Panc1 (cell line): Measurements from ENCODE around the gene IL21R. TPM values are rescaled to one million over a fixed set of nuclear protein-coding genes. Genes with fewer than 3 reads are reported as not detected.

Source experiments
- ATAC-seq: fragments of 200-7000 bp; cut with Tn5 transposase; 2 replicates; pipeline ENCODE4 v1.9.1; 2020; ENCODE audit warnings: mild to moderate bottlenecking, moderate library complexity
- BruUV-seq: library from RNA; stranded (reverse); fragments of 400-500 nt; replicated peaks from 2 replicates; lab custom pipeline; 2021; lab: Mats Ljungman, UMichigan
- CTCF ChIA-PET: fragments of 300-600 bp; sonication (Branson Sonifier 250); formaldehyde crosslinking; loops from one replicate; lab custom pipeline; 2022; ENCODE audit warnings: antibody characterized with exemption; lab: Charles Lee
- POLR2A ChIA-PET: fragments of 300-600 bp; sonication (Branson Sonifier 250); formaldehyde crosslinking; loops from one replicate; lab custom pipeline; 2022; ENCODE audit warnings: antibody characterized with exemption; lab: Charles Lee
- DNase-seq: peaks from one replicate; pipeline ENCODE4 v3.0.0-alpha.2; 2010; ENCODE audit warnings: low read depth, low spot score
- H3K27ac ChIP-seq: 2 replicates; pipeline ENCODE4 v1.5.1; 2011; ENCODE audit warnings: mild to moderate bottlenecking, low read length, inconsistent platforms
- H3K27me3 ChIP-seq: fragments of 200-500 bp; sonication (Bioruptor generic); 2 replicates; pipeline ENCODE4 v1.6.0; 2014; ENCODE audit warnings: low read length, inconsistent platforms; ENCODE audit not compliant: control insufficient read depth, insufficient read depth
- H3K36me3 ChIP-seq: fragments of 200-500 bp; sonication (Bioruptor generic); 2 replicates; pipeline ENCODE4 v1.5.1; 2014; ENCODE audit warnings: inconsistent platforms, mild to moderate bottlenecking, low read length, moderate library complexity; ENCODE audit not compliant: control insufficient read depth, insufficient read depth
- H3K4me1 ChIP-seq: 2 replicates; pipeline ENCODE4 v1.5.1; 2011; ENCODE audit warnings: inconsistent platforms, mild to moderate bottlenecking, low read length, moderate library complexity; ENCODE audit not compliant: control insufficient read depth, insufficient read depth
- H3K4me3 ChIP-seq, 2 experiments: 2 replicates each; pipeline ENCODE4 v1.5.1; 2011 to 2012; ENCODE audit warnings: low read depth in 2 of 2, low read length in 2 of 2, mild to moderate bottlenecking in 2 of 2, inconsistent platforms in 1 of 2, moderate library complexity in 1 of 2
- H3K9me3 ChIP-seq: fragments of 200-500 bp; sonication (Bioruptor generic); 2 replicates; pipeline ENCODE4 v1.5.1; 2014; ENCODE audit warnings: low read depth, mild to moderate bottlenecking, inconsistent platforms, low read length, moderate library complexity; ENCODE audit not compliant: control insufficient read depth, insufficient read depth
- CTCF ChIP-seq: fragments of 450-650 bp; IDR thresholded peaks from 2 replicates; pipeline ENCODE4 v1.5.1; 2017; ENCODE audit warnings: mild to moderate bottlenecking
- POLR2AphosphoS5 ChIP-seq: IDR thresholded peaks from 2 replicates; pipeline ENCODE4 v1.6.1; 2012; ENCODE audit warnings: mild to moderate bottlenecking, low read depth, low read length, moderate library complexity
- REST ChIP-seq, 2 experiments: IDR thresholded peaks; 2 replicates each; pipeline ENCODE4 v1.6.1; 2011 to 2012; ENCODE audit warnings: low read depth in 2 of 2, control low read depth in 1 of 2, low read length in 1 of 2, mild to moderate bottlenecking in 1 of 2, moderate library complexity in 1 of 2; ENCODE audit not compliant: insufficient read depth in 1 of 2
- SIN3A ChIP-seq: IDR thresholded peaks from 2 replicates; pipeline ENCODE4 v1.6.1; 2012; ENCODE audit warnings: low read depth, mild to moderate bottlenecking, low read length, moderate library complexity, borderline replicate concordance; ENCODE audit not compliant: insufficient read depth
- TCF7L2 ChIP-seq: IDR thresholded peaks from 2 replicates; pipeline ENCODE4 v1.6.1; 2011; ENCODE audit warnings: mild to moderate bottlenecking, low read depth, low read length, inconsistent platforms
- in situ Hi-C: cut with HindIII; loops from 2 replicates; pipeline ENCODE4 v1.10.0; 2016; ENCODE audit warnings: low sequenced_read_pairs, low pct_unique_long_range_greater_than_20kb
- intact Hi-C: fragments of 100-400 bp; cut with micrococcal nuclease; formaldehyde crosslinking; loops from one replicate; pipeline ENCODE4 v1.10.0; 2022; ENCODE audit not compliant: unreplicated experiment
- total RNA-seq: library from RNA; stranded (reverse); gene quantifications from one replicate; pipeline ENCODE4 v1.2.1, GENCODE V29; 2021; ENCODE audit not compliant: unreplicated experiment

Gene IL21R
- total RNA-seq, 1 experiment from 2014 or later = 0.10 TPM

- no peaks in the 10 kb centered on the region for H3K36me3 ChIP-seq
- H3K4me3 ChIP-seq = no peak overlapping the region
- CTCF ChIA-PET = no interaction called here
- POLR2A ChIA-PET = interaction anchor here (0.6 kb wide), 1 partner anchor 206 kb away, joined by 3 read pairs; no protein-coding TSS in a partner anchor
- in situ Hi-C loops (no loop called here), intact Hi-C loops (no loop called here)
- 0 out of 2 replicates have a peak, but pooled peaks cover 4% of the 10 kb centered on the region for H3K9me3 ChIP-seq
- no peak for DNase-seq
- H3K27me3 ChIP-seq = peaks cover 10% of the 10 kb centered on the region
- BruUV-seq = no TSS peak
- H3K4me1 ChIP-seq = no peaks in the 10 kb centered on the region
- no peak overlapping the region for H3K27ac ChIP-seq
- TF ChIP-seq POLR2AphosphoS5 (no peak), REST (IDR thresholded peaks at IDR 0.05; ENCODE audit: insufficient read depth in 1 of 2, low read depth in 2 of 2, low read length in 1 of 2) (no peak), CTCF (no peak), TCF7L2 (no peak), SIN3A (no peak)
- ATAC-seq = no peak
These were observed 17.5 kb upstream of the IL21R start for GRCh38 chr16:27384425-27384824.

- POLR2A ChIA-PET = no interaction called here
- no TSS peak for BruUV-seq
- Histone ChIP-seq H3K4me3 (no peak overlapping the region), H3K4me1 (no peaks in the 10 kb centered on the region), H3K9me3 (0 out of 2 replicates have a peak, but pooled peaks cover 4% of the 10 kb centered on the region), H3K36me3 (no peaks in the 10 kb centered on the region), H3K27ac (no peak overlapping the region), H3K27me3 (peaks cover 10% of the 10 kb centered on the region)
- ATAC-seq = no peak
- TF ChIP-seq SIN3A = no peak
- TF ChIP-seq POLR2AphosphoS5 = no peak
- no peak for TF ChIP-seq CTCF
- no peak for TF ChIP-seq REST (IDR thresholded peaks at IDR 0.05; ENCODE audit: insufficient read depth in 1 of 2, low read depth in 2 of 2, low read length in 1 of 2)
- no peak for TF ChIP-seq TCF7L2
- DNase-seq = no peak
- CTCF ChIA-PET = no interaction called here
- intact Hi-C loops = no loop called here
- in situ Hi-C loops = no loop called here
These were observed 16.6 kb upstream of the IL21R start for GRCh38 chr16:27385398-27385797.
